Loucy (cell line): ENCODE measurements around the gene RPF1.

ENCODE experiments used
- H2AFZ ChIP-seq: fragments of 200-600 bp; sonication (generic); 2 replicates; pipeline ENCODE4 v1.6.0; 2016; ENCODE audit warnings: antibody characterized with exemption, mild to moderate bottlenecking, low read length, moderate library complexity
- H3F3A ChIP-seq: fragments of 200-600 bp; 2 replicates; pipeline ENCODE4 v1.6.0; 2016; ENCODE audit warnings: antibody characterized with exemption, low read depth, mild to moderate bottlenecking
- H3K27me3 ChIP-seq: fragments of 200-600 bp; sonication (generic); 2 replicates; pipeline ENCODE4 v1.6.1; 2014; ENCODE audit warnings: low read length, mild to moderate bottlenecking; ENCODE audit not compliant: insufficient read depth, poor library complexity, severe bottlenecking
- H3K36me3 ChIP-seq: fragments of 200-600 bp; sonication (generic); 2 replicates; pipeline ENCODE4 v1.6.1; 2016; ENCODE audit warnings: low read length; ENCODE audit not compliant: insufficient read depth
- H3K4me1 ChIP-seq: fragments of 200-600 bp; sonication (generic); 2 replicates; pipeline ENCODE4 v1.5.1; 2014; ENCODE audit warnings: low read length, mild to moderate bottlenecking; ENCODE audit not compliant: insufficient read depth, poor library complexity, severe bottlenecking
- H3K4me2 ChIP-seq: fragments of 200-600 bp; sonication (generic); 2 replicates; pipeline ENCODE4 v1.6.0; 2014; ENCODE audit warnings: antibody characterized with exemption, low read length, low read depth, mild to moderate bottlenecking; ENCODE audit not compliant: poor library complexity, severe bottlenecking
- H3K4me3 ChIP-seq: fragments of 200-600 bp; sonication (generic); 2 replicates; pipeline ENCODE4 v1.5.1; 2014; ENCODE audit warnings: low read length, mild to moderate bottlenecking, mixed read lengths; ENCODE audit not compliant: poor library complexity, severe bottlenecking
- H3K79me2 ChIP-seq: fragments of 200-600 bp; sonication (generic); 2 replicates; pipeline ENCODE4 v1.6.1; 2014; ENCODE audit warnings: low read length; ENCODE audit not compliant: insufficient read depth
- H3K9ac ChIP-seq: fragments of 200-600 bp; sonication (generic); 2 replicates; pipeline ENCODE4 v1.6.0; 2014; ENCODE audit warnings: mild to moderate bottlenecking, low read depth, low read length, moderate library complexity; ENCODE audit not compliant: poor library complexity, severe bottlenecking
- H3K9me2 ChIP-seq: fragments of 200-600 bp; sonication (generic); replicated peaks from 2 replicates; pipeline ENCODE4 v1.6.1; 2016; ENCODE audit warnings: low read depth, low read length, mixed read lengths
- H3K9me3 ChIP-seq: fragments of 200-600 bp; sonication (generic); 2 replicates; pipeline ENCODE4 v1.6.1; 2014; ENCODE audit warnings: mild to moderate bottlenecking, antibody characterized with exemption, low read length, low read depth; ENCODE audit not compliant: insufficient read depth
- H4K20me1 ChIP-seq: fragments of 200-600 bp; sonication (generic); 2 replicates; pipeline ENCODE4 v1.6.0; 2014; ENCODE audit warnings: antibody characterized with exemption, low read length, mild to moderate bottlenecking; ENCODE audit not compliant: insufficient read depth, poor library complexity, severe bottlenecking
- CTCF ChIP-seq: fragments of 200-600 bp; sonication (generic); conservative IDR thresholded peaks from 2 replicates; pipeline ENCODE4 v1.5.1; 2014; ENCODE audit warnings: mild to moderate bottlenecking, antibody characterized with exemption, low read length
- EZH2phosphoT487 ChIP-seq: fragments of 200-600 bp; IDR thresholded peaks from 2 replicates; pipeline ENCODE4 v1.6.1; 2018; ENCODE audit warnings: antibody characterized with exemption, mild to moderate bottlenecking, moderate library complexity, borderline replicate concordance

Gene RPF1

DNA sequence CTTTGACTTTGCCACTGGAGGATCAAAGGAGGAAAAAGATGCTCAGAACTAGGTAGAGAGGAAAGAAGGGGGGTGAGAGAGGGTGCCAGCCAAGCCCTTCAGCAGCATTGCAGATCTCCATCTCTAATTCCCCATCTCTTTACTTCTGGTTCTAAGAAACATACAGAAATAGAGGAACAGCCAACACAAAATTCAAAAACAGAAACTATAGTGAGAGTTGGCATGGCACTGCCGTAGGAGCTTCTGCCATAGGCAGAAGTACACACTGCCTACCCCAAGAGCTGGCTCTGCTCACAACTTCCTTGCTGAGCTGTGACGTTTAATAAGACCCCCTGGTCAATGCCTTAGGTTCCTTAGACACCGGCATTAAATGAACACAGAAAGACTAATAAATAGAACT lies 26.6 kb upstream of the RPF1 start:
- Histone ChIP-seq H3K4me2 (no peak overlapping the region), H3K4me3 (no peak overlapping the region), H3K36me3 (no peaks in the 10 kb centered on the region), H3K9ac (no peak overlapping the region), H2AFZ (no peak overlapping the region), H3K4me1 (no peaks in the 10 kb centered on the region), H4K20me1 (no peaks in the 10 kb centered on the region), H3K9me3 (no peaks in the 10 kb centered on the region), H3K9me2 (no peaks in the 10 kb centered on the region), H3K27me3 (peaks cover 57% of the 10 kb centered on the region), H3F3A (no peaks in the 10 kb centered on the region), H3K79me2 (no peaks in the 10 kb centered on the region)
- TF ChIP-seq EZH2phosphoT487: no peak
- TF ChIP-seq CTCF: no peak

DNA sequence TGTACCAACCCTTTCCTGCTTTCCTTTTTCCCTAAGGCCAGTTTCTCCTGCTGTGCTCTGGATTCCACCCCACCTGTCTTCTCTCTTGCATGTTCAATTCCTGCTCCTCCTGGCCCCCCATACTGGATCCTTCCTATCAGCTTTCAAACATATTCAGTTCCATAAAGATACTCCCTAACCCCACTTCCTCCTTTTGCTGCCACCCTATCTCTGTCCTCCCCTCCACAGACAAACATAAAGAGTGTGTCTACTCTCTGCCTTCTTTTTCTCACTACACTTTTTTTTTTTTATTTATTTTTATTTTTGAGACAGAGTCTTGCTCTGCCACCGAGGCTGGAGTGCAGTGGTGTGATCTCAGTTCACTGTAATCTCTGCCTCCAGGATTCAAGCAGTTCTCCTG lies 16.9 kb upstream of the RPF1 start:
- Histone ChIP-seq H3K9me3 (no peaks in the 10 kb centered on the region), H2AFZ (no peak overlapping the region), H4K20me1 (no peaks in the 10 kb centered on the region), H3K4me3 (no peak overlapping the region), H3K4me2 (no peak overlapping the region), H3K36me3 (no peaks in the 10 kb centered on the region), H3K9me2 (no peaks in the 10 kb centered on the region), H3K4me1 (no peaks in the 10 kb centered on the region), H3F3A (no peaks in the 10 kb centered on the region), H3K79me2 (no peaks in the 10 kb centered on the region), H3K9ac (no peak overlapping the region), H3K27me3 (peaks cover 100% of the 10 kb centered on the region)
- no peak for TF ChIP-seq CTCF
- no peak for TF ChIP-seq EZH2phosphoT487

DNA sequence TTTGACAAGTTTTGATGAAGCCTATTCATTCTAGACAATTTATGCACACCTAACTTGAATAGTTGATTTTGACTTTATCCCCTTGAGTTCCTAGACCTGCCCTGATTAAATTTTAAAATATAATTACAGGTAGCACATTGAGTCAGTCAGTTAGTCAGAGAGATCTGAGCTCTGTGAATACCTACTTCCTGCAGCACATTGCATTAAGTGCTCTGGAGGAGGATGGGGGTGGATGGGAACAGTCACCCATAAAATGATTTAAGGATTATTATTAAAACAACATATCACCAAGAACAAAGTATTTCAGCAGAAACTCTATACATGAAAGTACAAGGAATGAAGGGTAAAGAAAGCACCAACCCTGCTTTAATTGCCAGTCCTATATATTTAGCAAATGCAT lies 11.8 kb upstream of the RPF1 start:
- peaks cover 100% of the 10 kb centered on the region for H3K27me3 ChIP-seq
- no peak overlapping the region for H2AFZ ChIP-seq
- no peaks in the 10 kb centered on the region for H3F3A ChIP-seq
- no peaks in the 10 kb centered on the region for H3K79me2 ChIP-seq
- no peak overlapping the region for H3K4me3 ChIP-seq
- H4K20me1 ChIP-seq: no peaks in the 10 kb centered on the region
- no peak for TF ChIP-seq CTCF
- no peak for TF ChIP-seq EZH2phosphoT487
- H3K9me2 ChIP-seq: no peaks in the 10 kb centered on the region
- no peak overlapping the region for H3K9ac ChIP-seq
- H3K9me3 ChIP-seq: no peaks in the 10 kb centered on the region
- H3K4me2 ChIP-seq: no peak overlapping the region
- no peaks in the 10 kb centered on the region for H3K4me1 ChIP-seq
- H3K36me3 ChIP-seq: no peaks in the 10 kb centered on the region
